Stimulated activated CD8-positive, alpha-beta memory T cell treated with anti-CD3 and anti-CD28 coated beads, Interleukin-4, amount 100 ng/mL, for 24 hours (primary cell): Measurements from ENCODE around the gene JPH4.

Experiments used
- DNase-seq: peaks from one replicate; pipeline ENCODE4 v3.0.0-alpha.2; 2020; ENCODE audit warnings: low read depth

The JPH4 gene

DNA sequence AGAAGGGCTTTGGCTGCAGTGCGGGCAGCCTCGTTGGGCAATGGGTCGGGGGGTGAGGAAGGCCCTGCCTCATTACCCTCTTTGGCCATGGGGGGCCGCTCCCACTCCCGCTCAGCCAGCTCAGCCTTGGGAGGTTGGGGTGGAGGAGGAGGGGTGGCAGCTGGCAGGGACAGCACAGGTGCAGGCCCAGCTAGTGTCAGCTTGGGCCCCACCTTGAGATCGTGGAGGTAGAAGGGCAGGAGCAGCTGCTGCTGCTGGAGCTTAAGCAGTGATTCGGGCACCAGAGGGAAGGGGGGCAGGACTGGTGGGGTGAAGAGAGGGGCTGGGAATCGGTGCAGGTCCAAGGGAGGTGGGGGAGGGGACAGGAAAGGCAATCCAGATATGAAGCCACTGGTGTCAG, 53.0 kb downstream of the JPH4 start:
- no peak for DNase-seq

DNA sequence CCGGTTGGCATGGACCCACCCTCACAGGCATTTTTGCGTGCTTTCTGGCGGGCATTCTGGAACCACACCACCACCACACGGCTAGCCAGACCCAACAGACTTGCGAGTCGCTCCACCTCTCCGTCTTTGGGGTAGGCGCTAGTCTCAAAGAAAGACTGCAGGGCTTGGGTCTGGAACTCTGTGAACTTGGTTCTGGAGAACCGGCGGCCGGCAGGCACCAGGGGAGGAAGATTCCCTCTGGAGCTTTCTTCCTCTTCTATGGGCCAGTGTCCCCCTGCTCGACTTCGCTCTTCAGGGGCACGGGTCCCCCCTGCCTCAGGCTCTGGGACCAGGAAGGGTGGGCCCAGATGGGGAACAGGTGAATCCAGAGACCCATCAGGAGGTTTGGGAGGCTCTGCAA, 53.6 kb downstream of the JPH4 start:
- DNase-seq, result no peak

DNA sequence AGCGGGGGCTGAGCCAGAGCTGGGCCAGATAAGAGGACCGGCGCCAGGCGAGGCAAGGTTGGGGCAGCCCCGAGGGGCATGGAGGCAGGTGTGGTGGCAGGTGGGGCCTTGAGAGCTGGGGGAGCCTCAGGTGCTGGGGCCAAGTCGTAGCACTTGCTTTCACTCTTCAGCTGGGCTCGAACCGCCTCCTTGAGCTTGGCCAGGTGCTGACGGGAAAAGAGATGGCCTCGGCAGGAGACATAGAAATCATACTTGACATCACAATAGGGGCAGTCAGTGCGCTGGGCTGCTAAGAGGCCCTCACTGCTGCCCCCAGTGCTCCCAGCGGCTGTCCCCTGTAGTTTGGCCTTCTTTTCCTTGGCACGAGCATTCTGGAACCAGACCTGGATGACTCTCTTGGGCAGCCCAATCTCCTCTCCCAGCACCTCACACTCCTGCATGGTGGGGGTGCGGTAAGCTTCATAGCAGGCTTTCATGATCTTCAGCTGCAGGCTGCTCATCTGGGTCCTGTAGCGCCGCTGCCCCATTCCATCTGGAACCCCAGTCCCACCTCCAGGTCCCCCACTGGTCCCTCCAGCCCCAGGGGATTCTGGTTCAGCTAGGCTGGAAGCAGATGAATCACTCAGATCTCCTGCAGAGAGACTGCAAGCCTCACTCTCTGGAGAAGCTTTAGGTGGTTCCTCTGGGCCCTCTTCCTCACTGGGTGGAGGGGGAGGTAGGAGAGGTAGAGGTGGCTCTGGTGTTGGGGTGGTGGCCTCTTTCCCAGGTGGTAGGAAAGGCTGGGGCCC, 55.2 kb downstream of the JPH4 start:
- DNase-seq, result no peak

DNA sequence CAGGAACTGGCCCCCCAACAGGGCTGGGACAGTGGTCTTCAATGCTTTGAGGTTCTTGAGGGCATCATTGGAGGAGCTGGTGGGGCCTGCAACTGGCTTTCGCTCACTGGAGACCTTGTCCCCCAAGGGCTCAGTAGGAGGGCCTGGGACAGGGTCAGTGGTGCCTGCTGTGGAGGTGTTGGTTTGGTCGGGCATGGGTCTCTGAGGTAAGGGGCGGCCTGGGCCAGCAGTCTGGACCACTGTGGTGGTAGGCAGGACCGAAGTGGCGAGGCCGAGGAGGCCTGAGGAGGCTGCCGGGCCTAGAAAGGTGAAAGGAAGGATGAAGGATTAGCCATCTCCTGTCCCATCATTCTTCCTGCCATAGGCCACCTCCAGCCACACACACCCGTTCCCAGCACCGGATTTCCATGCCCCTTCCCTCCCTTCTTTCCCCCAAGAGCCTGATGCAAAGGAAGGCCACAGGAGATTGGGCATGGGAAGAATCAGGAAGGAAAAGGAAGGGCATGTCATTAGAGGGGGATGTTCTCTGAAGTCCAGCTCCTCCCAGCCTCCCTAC, 55.9 kb downstream of the JPH4 start:
- DNase-seq, result no peak

DNA sequence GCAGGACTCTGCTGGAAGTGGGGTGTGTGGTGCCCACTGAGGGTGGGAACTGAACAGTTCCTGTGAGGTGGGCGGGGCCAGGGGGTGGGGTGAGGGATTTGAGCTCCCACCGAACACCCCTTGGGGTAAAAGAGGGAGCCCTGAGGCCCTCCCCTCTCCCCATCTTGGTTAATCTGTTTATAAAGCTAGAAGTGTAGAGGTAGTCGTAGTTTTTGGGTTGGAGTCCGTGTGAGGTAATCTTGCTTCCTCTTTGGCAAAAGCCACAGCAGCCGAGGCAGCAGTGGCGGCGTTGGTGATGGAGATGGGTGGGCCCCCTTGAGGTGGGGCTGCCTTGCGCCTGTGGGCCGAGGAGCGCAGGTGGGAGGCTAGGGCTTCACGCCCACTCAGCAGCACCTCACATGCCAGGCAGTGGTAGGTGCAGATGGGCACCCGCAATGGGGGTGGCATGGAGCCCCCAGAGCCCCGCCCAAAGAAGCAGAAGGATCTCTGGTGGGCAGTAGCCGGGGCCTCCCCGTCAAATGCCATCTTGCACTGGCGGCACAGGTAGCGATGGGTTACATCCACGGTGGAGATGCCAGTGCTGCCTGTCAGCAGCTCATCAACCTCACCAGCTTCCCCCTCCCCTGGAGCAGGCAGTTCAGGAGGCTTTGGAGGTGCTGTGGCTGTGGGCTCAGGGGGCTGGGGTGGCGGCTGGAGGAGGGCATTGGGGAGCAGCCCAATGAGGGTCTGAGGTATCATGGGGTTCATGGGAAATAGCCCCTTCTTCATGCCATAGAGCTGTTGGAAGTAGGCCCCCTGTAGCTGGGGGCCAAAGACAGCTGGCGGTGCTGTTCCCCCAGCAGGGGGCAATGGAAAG, 56.6 kb downstream of the JPH4 start:
- no peak for DNase-seq

DNA sequence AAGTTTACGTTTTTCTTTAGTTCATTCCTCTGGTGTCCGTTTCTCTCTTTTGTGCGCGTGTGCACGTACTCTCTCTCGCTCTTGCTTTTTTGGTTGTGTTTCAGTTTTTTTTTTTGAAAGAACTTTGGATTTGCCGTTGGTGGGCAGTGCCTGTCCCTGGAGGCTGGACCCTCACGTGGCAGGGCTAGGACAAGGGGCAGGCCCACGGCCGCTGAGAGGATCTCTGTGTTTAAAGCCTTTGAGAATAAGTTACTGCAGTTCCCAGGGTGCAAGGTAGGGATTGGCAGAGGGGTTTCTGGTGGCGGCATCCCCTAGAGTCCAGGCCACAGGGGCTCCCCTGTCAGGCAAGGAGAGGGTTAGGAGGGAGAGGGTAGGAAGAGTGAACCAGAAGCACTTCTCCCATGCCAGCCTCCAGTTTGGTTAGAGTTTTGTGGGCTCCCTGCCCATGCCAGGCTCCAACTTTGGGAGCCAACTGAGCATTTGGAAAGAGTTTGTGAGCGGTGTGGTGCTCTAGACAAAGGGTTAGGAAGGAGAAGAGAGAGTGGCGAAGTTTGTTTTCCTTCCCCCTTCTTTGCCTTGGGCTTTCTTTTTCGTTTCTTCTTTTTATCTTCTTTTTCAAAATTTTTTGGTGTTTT, 57.6 kb downstream of the JPH4 start:
- no peak for DNase-seq

DNA sequence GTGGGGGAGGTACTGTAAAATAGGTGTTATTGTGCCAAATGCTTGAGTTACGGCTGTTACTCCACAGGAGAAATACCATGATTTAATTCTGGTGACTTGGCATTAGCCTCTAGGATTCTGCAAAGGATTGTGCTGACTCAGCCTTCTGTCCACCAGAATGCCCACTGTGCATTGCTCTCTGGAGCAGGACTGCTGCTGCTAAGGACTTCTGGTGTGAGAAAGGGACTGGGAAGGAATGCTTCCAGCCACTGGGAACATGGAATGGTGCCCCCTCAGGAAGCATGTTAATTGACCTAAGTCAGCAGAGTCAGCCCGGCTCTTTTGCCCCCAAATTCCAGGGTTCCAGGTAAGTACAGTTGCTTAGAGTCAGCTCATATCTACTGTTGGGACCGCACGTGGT, 59.9 kb downstream of the JPH4 start:
- DNase-seq, result no peak
